Karpas-422 (cell line): Measurements from ENCODE around the gene OR13D1. TPM values are rescaled to one million over a fixed set of nuclear protein-coding genes. Genes with fewer than 3 reads are reported as not detected.
"Not testable (repeated sequence)": the region's sequence is repeated elsewhere in the genome, so short reads cannot be mapped to it uniquely, and the experiment has no call there.

ENCODE experiments used
- DNase-seq: peaks from one replicate; pipeline ENCODE4 v3.0.0-alpha.2; 2015
- H2AFZ ChIP-seq: fragments of 200-600 bp; sonication (generic); 2 replicates; pipeline ENCODE4 v1.6.1; 2014; ENCODE audit warnings: antibody characterized with exemption, low read length, mixed read lengths
- H3K27ac ChIP-seq: fragments of 200-600 bp; sonication (generic); 2 replicates; pipeline ENCODE4 v1.5.1; 2014; ENCODE audit warnings: mild to moderate bottlenecking, low read length, moderate library complexity
- H3K27me3 ChIP-seq: fragments of 200-600 bp; sonication (generic); 2 replicates; pipeline ENCODE4 v1.6.1; 2014; ENCODE audit warnings: low read length, mixed read lengths
- H3K36me3 ChIP-seq: fragments of 200-600 bp; sonication (generic); 2 replicates; pipeline ENCODE4 v1.6.1; 2014; ENCODE audit warnings: low read length, mixed read lengths; ENCODE audit not compliant: insufficient read depth
- H3K4me1 ChIP-seq: fragments of 200-600 bp; sonication (generic); 2 replicates; pipeline ENCODE4 v1.6.1; 2014; ENCODE audit warnings: mild to moderate bottlenecking, low read length, mixed read lengths
- H3K4me2 ChIP-seq: fragments of 200-600 bp; sonication (generic); 2 replicates; pipeline ENCODE4 v1.6.1; 2014; ENCODE audit warnings: low read length, low read depth, mild to moderate bottlenecking; ENCODE audit not compliant: poor library complexity, severe bottlenecking
- H3K4me3 ChIP-seq: fragments of 200-600 bp; sonication (generic); 2 replicates; pipeline ENCODE4 v1.5.1; 2014; ENCODE audit warnings: mild to moderate bottlenecking, antibody characterized with exemption, low read length, mixed read lengths
- H3K79me2 ChIP-seq: fragments of 200-600 bp; sonication (generic); 2 replicates; pipeline ENCODE4 v1.6.1; 2014; ENCODE audit warnings: mild to moderate bottlenecking, low read length, mixed read lengths
- H3K9ac ChIP-seq: fragments of 200-600 bp; sonication (generic); 2 replicates; pipeline ENCODE4 v1.6.0; 2014; ENCODE audit warnings: low read length
- H3K9me2 ChIP-seq: fragments of 200-600 bp; sonication (generic), shearing (Covaris generic); replicated peaks from 2 replicates; pipeline ENCODE4 v1.6.0; 2014; ENCODE audit warnings: mild to moderate bottlenecking, low read length, moderate library complexity; ENCODE audit not compliant: insufficient read depth
- H3K9me3 ChIP-seq: fragments of 300-700, 200-600 bp; sonication (generic); 2 replicates; pipeline ENCODE4 v1.6.1; 2014; ENCODE audit warnings: low read length, mixed read lengths
- H4K20me1 ChIP-seq: fragments of 200-600 bp; sonication (generic); 2 replicates; pipeline ENCODE4 v1.6.1; 2014; ENCODE audit warnings: mild to moderate bottlenecking, antibody characterized with exemption, low read length, low read depth; ENCODE audit not compliant: insufficient read depth
- total RNA-seq: library from RNA; depleted of rRNA; stranded (reverse); fragments of >200 nt; shearing (Covaris generic); gene quantifications from 2 replicates; pipeline ENCODE4 v1.2.3, GENCODE V29; 2014; ENCODE audit warnings: low replicate concordance; rRNA removed

Gene OR13D1, protein sequence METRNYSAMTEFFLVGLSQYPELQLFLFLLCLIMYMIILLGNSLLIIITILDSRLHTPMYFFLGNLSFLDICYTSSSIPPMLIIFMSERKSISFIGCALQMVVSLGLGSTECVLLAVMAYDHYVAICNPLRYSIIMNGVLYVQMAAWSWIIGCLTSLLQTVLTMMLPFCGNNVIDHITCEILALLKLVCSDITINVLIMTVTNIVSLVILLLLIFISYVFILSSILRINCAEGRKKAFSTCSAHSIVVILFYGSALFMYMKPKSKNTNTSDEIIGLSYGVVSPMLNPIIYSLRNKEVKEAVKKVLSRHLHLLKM
- total RNA-seq = not detected in 2 replicates

DNA sequence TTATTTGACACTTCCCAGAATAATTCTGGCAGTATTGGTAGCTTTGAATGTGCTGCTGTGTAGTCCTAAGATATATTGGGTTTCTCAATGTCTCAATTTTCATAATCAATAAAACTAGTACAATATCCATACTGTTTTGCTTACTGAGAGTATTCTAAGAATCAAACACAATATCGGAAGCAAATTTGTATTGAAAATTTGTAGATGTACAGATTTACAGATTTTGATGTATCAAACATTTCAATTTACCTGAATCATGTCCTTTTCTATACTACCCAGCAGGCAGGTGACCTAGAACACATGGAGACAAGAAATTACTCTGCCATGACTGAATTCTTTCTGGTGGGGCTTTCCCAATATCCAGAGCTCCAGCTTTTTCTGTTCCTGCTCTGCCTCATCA, at the start of gene OR13D1:
Gene OR13D1, plus strand, starts transcription at position 301 of the 400 bp plus-strand sequence. Its CDS starts 0 bp downstream, at position 301.
- H3K4me1 ChIP-seq = no peaks in the 10 kb centered on the region
- no peak within 1 kb of the TSS for H3K4me2 ChIP-seq
- no peak within 1 kb of the TSS for H3K9ac ChIP-seq
- DNase-seq = no peak
- H4K20me1 ChIP-seq = no peaks in the 10 kb centered on the region
- H3K9me3 ChIP-seq = no peaks in the 10 kb centered on the region
- no peaks in the 10 kb centered on the region for H3K79me2 ChIP-seq
- no peak within 1 kb of the TSS for H3K4me3 ChIP-seq
- no peaks in the 10 kb centered on the region for H3K27me3 ChIP-seq
- no peaks in the 10 kb centered on the region for H3K9me2 ChIP-seq
- no peaks in the 10 kb centered on the region for H3K36me3 ChIP-seq
- H3K27ac ChIP-seq = no peak within 1 kb of the TSS
- no peak within 1 kb of the TSS for H2AFZ ChIP-seq

GRCh38 chr9:104658496-104659195, 35.7 kb upstream of the OR13D1 start:
- no peak for DNase-seq
- H3K9me3 ChIP-seq = peaks cover 1% of the 10 kb centered on the region; the same call in 1 of the 2 replicates
- no peaks in the 10 kb centered on the region for H4K20me1 ChIP-seq
- H3K9ac ChIP-seq = no peak overlapping the region
- H3K36me3 ChIP-seq = no peaks in the 10 kb centered on the region; the same call in 1 of the 2 replicates
- no peaks in the 10 kb centered on the region for H3K27me3 ChIP-seq
- H3K9me2 ChIP-seq = no peaks in the 10 kb centered on the region
- peaks cover 29% of the 10 kb centered on the region for H3K4me1 ChIP-seq
- no peak overlapping the region for H2AFZ ChIP-seq
- H3K4me2 ChIP-seq = peak overlapping the region; percentile 17
- no peaks in the 10 kb centered on the region for H3K79me2 ChIP-seq
- no peak overlapping the region for H3K27ac ChIP-seq
- H3K4me3 ChIP-seq = no peak overlapping the region

DNA sequence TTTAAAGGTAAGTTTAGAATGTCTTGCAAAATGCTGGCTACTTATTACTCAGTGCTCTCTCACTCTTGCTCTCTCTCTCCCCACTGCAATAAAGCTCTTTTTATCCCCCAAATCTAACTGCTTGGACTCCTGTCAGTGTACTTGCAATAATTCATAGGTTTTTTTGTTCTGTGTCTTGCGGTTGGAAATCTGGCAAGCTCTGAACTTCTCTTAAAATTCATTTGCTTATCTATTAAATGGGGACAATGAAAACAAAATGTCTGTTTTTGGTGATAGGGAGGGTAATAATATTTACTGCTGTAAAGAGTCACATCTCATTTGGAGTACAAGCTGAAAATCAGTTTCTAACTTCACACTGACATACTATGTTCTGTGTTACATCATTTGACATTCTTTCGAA, 18.7 kb upstream of the OR13D1 start:
- no peak overlapping the region for H3K27ac ChIP-seq
- no peaks in the 10 kb centered on the region for H4K20me1 ChIP-seq
- no peaks in the 10 kb centered on the region for H3K9me2 ChIP-seq
- H3K36me3 ChIP-seq = no peaks in the 10 kb centered on the region
- H2AFZ ChIP-seq = no peak overlapping the region
- no peak overlapping the region for H3K4me2 ChIP-seq
- H3K4me1 ChIP-seq = peaks cover 14% of the 10 kb centered on the region
- no peak for DNase-seq
- no peaks in the 10 kb centered on the region for H3K79me2 ChIP-seq
- no peaks in the 10 kb centered on the region for H3K9me3 ChIP-seq
- H3K9ac ChIP-seq = no peak overlapping the region
- H3K4me3 ChIP-seq = no peak overlapping the region
- H3K27me3 ChIP-seq = no peaks in the 10 kb centered on the region

- Histone ChIP-seq H3K9me3 (no peaks in the 10 kb centered on the region), H3K4me2 (no peak overlapping the region), H3K9me2 (no peaks in the 10 kb centered on the region), H3K36me3 (no peaks in the 10 kb centered on the region), H3K27ac (no peak overlapping the region), H2AFZ (no peak overlapping the region), H3K4me3 (no peak overlapping the region), H3K9ac (no peak overlapping the region), H3K79me2 (no peaks in the 10 kb centered on the region), H3K4me1 (peaks cover 14% of the 10 kb centered on the region; the same call in 1 of the 2 replicates), H4K20me1 (no peaks in the 10 kb centered on the region), H3K27me3 (no peaks in the 10 kb centered on the region)
- peak; percentile 86 for DNase-seq
Measured at GRCh38 chr9:104682642-104683041, 11.7 kb upstream of the OR13D1 start.

GRCh38 chr9:104686081-104686480, 8.2 kb upstream of the OR13D1 start:
- no peak overlapping the region for H2AFZ ChIP-seq
- no peak overlapping the region for H3K27ac ChIP-seq
- H4K20me1 ChIP-seq = no peaks in the 10 kb centered on the region
- no peaks in the 10 kb centered on the region for H3K9me2 ChIP-seq
- DNase-seq = no peak
- no peaks in the 10 kb centered on the region for H3K9me3 ChIP-seq
- no peak overlapping the region for H3K9ac ChIP-seq
- H3K4me2 ChIP-seq = no peak overlapping the region
- H3K4me1 ChIP-seq = peaks cover 8% of the 10 kb centered on the region; the same call in 1 of the 2 replicates
- H3K4me3 ChIP-seq = no peak overlapping the region
- H3K79me2 ChIP-seq = no peaks in the 10 kb centered on the region
- no peaks in the 10 kb centered on the region for H3K36me3 ChIP-seq
- no peaks in the 10 kb centered on the region for H3K27me3 ChIP-seq

- H3K4me2 ChIP-seq = no peak overlapping the region
- H3K4me1 ChIP-seq = no peaks in the 10 kb centered on the region
- no peaks in the 10 kb centered on the region for H3K27me3 ChIP-seq
- H3K36me3 ChIP-seq = no peaks in the 10 kb centered on the region
- no peak overlapping the region for H2AFZ ChIP-seq
- no peaks in the 10 kb centered on the region for H3K9me2 ChIP-seq
- H3K9ac ChIP-seq = no peak overlapping the region
- no peak overlapping the region for H3K27ac ChIP-seq
- DNase-seq = no peak
- no peaks in the 10 kb centered on the region for H4K20me1 ChIP-seq
- no peak overlapping the region for H3K4me3 ChIP-seq
- no peaks in the 10 kb centered on the region for H3K79me2 ChIP-seq
- H3K9me3 ChIP-seq = no peaks in the 10 kb centered on the region
Measured at GRCh38 chr9:104700306-104700705, 6.0 kb downstream of the OR13D1 start.

GRCh38 chr9:104708737-104709136, 14.4 kb downstream of the OR13D1 start:
- not testable (repeated sequence) for DNase-seq

GRCh38 chr9:104711604-104712003, 17.3 kb downstream of the OR13D1 start:
- H3K9me2 ChIP-seq = no peaks in the 10 kb centered on the region

More at GRCh38 chr9:104708737-104709136, 14.4 kb downstream of the OR13D1 start:
- not testable (repeated sequence) for H3K9me2 ChIP-seq, H3K4me1 ChIP-seq, H2AFZ ChIP-seq, H3K4me2 ChIP-seq, H3K4me3 ChIP-seq, H3K79me2 ChIP-seq, H3K36me3 ChIP-seq, H3K9me3 ChIP-seq, H3K9ac ChIP-seq, H3K27ac ChIP-seq, H3K27me3 ChIP-seq, H4K20me1 ChIP-seq

More at GRCh38 chr9:104711604-104712003, 17.3 kb downstream of the OR13D1 start:
- Histone ChIP-seq H3K4me1 (no peaks in the 10 kb centered on the region), H3K4me3 (no peak overlapping the region), H2AFZ (no peak overlapping the region), H3K79me2 (no peaks in the 10 kb centered on the region), H3K36me3 (no peaks in the 10 kb centered on the region), H3K9me3 (no peaks in the 10 kb centered on the region), H3K9ac (no peak overlapping the region), H3K4me2 (no peak overlapping the region), H3K27me3 (no peaks in the 10 kb centered on the region), H4K20me1 (no peaks in the 10 kb centered on the region), H3K27ac (no peak overlapping the region)
- no peak for DNase-seq
